K562 (cell line): Measurements from ENCODE around the gene SPRYD3. TPM values are rescaled to one million over a fixed set of nuclear protein-coding genes. Genes with fewer than 3 reads are reported as not detected.

ENCODE experiments used
- CEBPB ChIP-seq: fragments of 450-650 bp; IDR thresholded peaks from 2 replicates; pipeline ENCODE4 v1.6.1; 2016; ENCODE audit warnings: missing genetic modification characterization, missing compliant biosample characterization
- CHD1 ChIP-seq: fragments of 200-600 bp; sonication (generic); IDR thresholded peaks from one replicate; pipeline ENCODE4 v1.6.1; 2012; ENCODE audit warnings: mild to moderate bottlenecking, moderate library complexity, low read length, inconsistent platforms
- DIDO1 ChIP-seq: fragments of 450-650 bp; IDR thresholded peaks from 2 replicates; pipeline ENCODE4 v1.6.1; 2016; ENCODE audit warnings: low read depth, missing biosample characterization, missing genetic modification characterization
- EP400 ChIP-seq: fragments of 450-650 bp; IDR thresholded peaks from 2 replicates; pipeline ENCODE4 v1.6.1; 2017; ENCODE audit warnings: antibody characterized with exemption, mild to moderate bottlenecking, moderate library complexity
- FOXM1 ChIP-seq, 2 experiments: fragments of 450-650 bp in 1 of 2; sonication (generic) in 1 of 2; formaldehyde crosslinking in 1 of 2; IDR thresholded peaks; 2 replicates each; pipeline versions ENCODE4 v1.6.1 to v1.9.0; 2017 to 2022; ENCODE audit warnings: low read depth in 2 of 2, mild to moderate bottlenecking in 2 of 2, missing genetic modification reagents in 1 of 2, moderate library complexity in 1 of 2
- JUND ChIP-seq, 2 experiments: IDR thresholded peaks; 2 replicates in 1 of 2; 3 replicates in 1 of 2; pipeline ENCODE4 v1.6.1; 2011; ENCODE audit warnings: borderline replicate concordance in 2 of 2, low read depth in 2 of 2, low read length in 2 of 2, improper control_type of control experiment in 1 of 2, missing biosample characterization in 1 of 2, missing genetic modification characterization in 1 of 2, missing genetic modification reagents in 1 of 2
- MCM7 ChIP-seq, 2 experiments: fragments of 450-650 bp; IDR thresholded peaks; 2 replicates each; pipeline ENCODE4 v1.6.1; 2016 to 2018
- PML ChIP-seq: IDR thresholded peaks from 2 replicates; pipeline ENCODE4 v1.6.1; 2012; ENCODE audit warnings: low read length, inconsistent platforms
- TARDBP ChIP-seq: fragments of 450-650 bp; IDR thresholded peaks from 2 replicates; pipeline ENCODE4 v1.6.1; 2016
- ZNF121 ChIP-seq: sonication (generic); formaldehyde crosslinking; conservative IDR thresholded peaks from 2 replicates; pipeline ENCODE4 v1.8.0; 2022; ENCODE audit warnings: missing genetic modification reagents
- ZNF778 ChIP-seq: fragments of 450-650 bp; formaldehyde crosslinking; IDR thresholded peaks from 2 replicates; pipeline ENCODE4 v1.4.0; 2020; ENCODE audit warnings: mild to moderate bottlenecking, moderate library complexity
- ZNF785 ChIP-seq: fragments of 250-450 bp; sonication (Bioruptor Pico); IDR thresholded peaks from 2 replicates; pipeline ENCODE4 v1.4.0; 2020; ENCODE audit warnings: mild to moderate bottlenecking
- polyA plus RNA-seq, 8 experiments: library from polyadenylated mRNA; depleted of rRNA in 4 of 8; stranded (reverse) in 5 of 8; unstranded in 3 of 8; fragments of >200 nt; fragmentation: Nextera tagmentation in 2 of 8; fragmentation: Illumina TruSeq in 1 of 8; extraction: Ambion mirVana in 2 of 8; extraction: Trizol in 1 of 8; gene quantifications; 2 replicates each; pipeline versions ENCODE4 v1.2.1 to v1.2.3, GENCODE V29; 2011 to 2014; ENCODE audit warnings: inconsistent platforms in 1 of 8, missing spikeins in 1 of 8
- total RNA-seq, 7 experiments: library from RNA; depleted of rRNA in 6 of 7; stranded (reverse); fragments of >200 nt in 6 of 7; fragmentation: Illumina TruSeq in 2 of 7; extraction: Trizol in 2 of 7; gene quantifications; 2 replicates each; pipeline versions ENCODE4 v1.2.1 to v1.2.3, GENCODE V29; 2011 to 2021; ENCODE audit warnings: low replicate concordance in 1 of 7
- TF ChIP-seq, protein P1 (sequence below): fragments of 450-650 bp; formaldehyde crosslinking; IDR thresholded peaks from 2 replicates; pipeline ENCODE4 v1.4.0; 2020; ENCODE audit warnings: mild to moderate bottlenecking, moderate library complexity
- TF ChIP-seq, protein P2 (sequence below): sonication (generic); formaldehyde crosslinking; IDR thresholded peaks from 2 replicates; pipeline ENCODE4 v1.8.0; 2022; ENCODE audit warnings: missing genetic modification reagents, mild to moderate bottlenecking, borderline replicate concordance
- TF ChIP-seq, protein P3 (sequence below): sonication (generic); formaldehyde crosslinking; IDR thresholded peaks from 2 replicates; pipeline ENCODE4 v1.9.0; 2022; ENCODE audit warnings: mild to moderate bottlenecking, missing genetic modification reagents
- TF ChIP-seq, protein P4 (sequence below): fragments of 450-650 bp; formaldehyde crosslinking; IDR thresholded peaks from 2 replicates; pipeline ENCODE4 v1.4.0; 2022; ENCODE audit warnings: missing genetic modification characterization
- TF ChIP-seq, protein P5 (sequence below): fragments of 250-450 bp; sonication (Bioruptor Pico); IDR thresholded peaks from 2 replicates; pipeline ENCODE4 v1.5.0; 2022; ENCODE audit warnings: mild to moderate bottlenecking
- TF ChIP-seq, protein P6 (sequence below): fragments of 450-650 bp; conservative IDR thresholded peaks from 2 replicates; pipeline ENCODE4 v1.6.1; 2016; ENCODE audit warnings: missing genetic modification characterization, low read depth, mild to moderate bottlenecking, control low read depth, missing compliant biosample characterization

Gene SPRYD3
- total and polyA plus RNA-seq, 9 of the 15 experiments (the other 6 are each of a cell fraction or from before 2014, with no cell fraction given) = 1.5 to 13.6 (median 7.6) TPM

DNA sequence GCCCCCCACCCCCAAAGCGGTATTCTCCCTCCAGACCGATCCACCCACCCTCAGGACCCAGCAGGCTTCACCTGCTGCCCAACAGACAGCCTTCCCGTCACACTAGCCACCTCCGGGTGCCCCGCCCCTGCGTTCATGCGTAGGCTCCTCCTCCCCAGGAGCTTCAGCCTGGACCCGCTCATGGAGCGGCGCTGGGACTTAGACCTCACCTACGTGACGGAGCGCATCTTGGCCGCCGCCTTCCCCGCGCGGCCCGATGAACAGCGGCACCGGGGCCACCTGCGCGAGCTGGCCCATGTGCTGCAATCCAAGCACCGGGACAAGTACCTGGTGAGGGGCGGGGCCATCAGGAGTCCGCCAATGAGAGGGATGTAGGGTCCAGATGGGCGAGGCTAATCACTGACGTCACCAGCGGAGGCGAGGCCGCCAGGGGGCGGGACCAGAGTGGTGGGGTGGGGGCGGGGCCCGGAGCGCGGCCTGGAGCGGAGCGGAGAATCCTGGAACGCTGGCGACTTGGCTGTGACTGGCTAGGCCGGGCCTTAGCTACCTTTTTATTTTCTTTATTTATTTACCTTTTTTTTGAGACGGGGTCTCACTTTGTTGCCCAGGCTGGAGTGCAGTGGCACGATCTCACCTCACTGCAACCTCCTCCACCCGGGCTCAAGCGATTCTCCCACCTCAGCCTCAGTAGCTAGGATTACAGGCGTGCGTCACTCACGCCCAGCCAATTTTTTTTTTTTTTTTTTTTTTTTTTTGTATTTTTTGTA, 24.9 kb downstream of the SPRYD3 start (continued):
- TF ChIP-seq, protein P1, sequence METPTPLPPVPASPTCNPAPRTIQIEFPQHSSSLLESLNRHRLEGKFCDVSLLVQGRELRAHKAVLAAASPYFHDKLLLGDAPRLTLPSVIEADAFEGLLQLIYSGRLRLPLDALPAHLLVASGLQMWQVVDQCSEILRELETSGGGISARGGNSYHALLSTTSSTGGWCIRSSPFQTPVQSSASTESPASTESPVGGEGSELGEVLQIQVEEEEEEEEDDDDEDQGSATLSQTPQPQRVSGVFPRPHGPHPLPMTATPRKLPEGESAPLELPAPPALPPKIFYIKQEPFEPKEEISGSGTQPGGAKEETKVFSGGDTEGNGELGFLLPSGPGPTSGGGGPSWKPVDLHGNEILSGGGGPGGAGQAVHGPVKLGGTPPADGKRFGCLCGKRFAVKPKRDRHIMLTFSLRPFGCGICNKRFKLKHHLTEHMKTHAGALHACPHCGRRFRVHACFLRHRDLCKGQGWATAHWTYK (CRISPR knock-in tag) = no peak
- TF ChIP-seq, protein P2, sequence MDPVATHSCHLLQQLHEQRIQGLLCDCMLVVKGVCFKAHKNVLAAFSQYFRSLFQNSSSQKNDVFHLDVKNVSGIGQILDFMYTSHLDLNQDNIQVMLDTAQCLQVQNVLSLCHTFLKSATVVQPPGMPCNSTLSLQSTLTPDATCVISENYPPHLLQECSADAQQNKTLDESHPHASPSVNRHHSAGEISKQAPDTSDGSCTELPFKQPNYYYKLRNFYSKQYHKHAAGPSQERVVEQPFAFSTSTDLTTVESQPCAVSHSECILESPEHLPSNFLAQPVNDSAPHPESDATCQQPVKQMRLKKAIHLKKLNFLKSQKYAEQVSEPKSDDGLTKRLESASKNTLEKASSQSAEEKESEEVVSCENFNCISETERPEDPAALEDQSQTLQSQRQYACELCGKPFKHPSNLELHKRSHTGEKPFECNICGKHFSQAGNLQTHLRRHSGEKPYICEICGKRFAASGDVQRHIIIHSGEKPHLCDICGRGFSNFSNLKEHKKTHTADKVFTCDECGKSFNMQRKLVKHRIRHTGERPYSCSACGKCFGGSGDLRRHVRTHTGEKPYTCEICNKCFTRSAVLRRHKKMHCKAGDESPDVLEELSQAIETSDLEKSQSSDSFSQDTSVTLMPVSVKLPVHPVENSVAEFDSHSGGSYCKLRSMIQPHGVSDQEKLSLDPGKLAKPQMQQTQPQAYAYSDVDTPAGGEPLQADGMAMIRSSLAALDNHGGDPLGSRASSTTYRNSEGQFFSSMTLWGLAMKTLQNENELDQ (CRISPR knock-in tag) = no peak
- no peak for TF ChIP-seq DIDO1 (tag)
- TF ChIP-seq PML = no peak
- TF ChIP-seq, protein P3, sequence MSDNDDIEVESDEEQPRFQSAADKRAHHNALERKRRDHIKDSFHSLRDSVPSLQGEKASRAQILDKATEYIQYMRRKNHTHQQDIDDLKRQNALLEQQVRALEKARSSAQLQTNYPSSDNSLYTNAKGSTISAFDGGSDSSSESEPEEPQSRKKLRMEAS (CRISPR knock-in tag) = peak; percentile 73
- TF ChIP-seq JUND (IDR thresholded peaks at IDR 0.05; ENCODE audit: borderline replicate concordance, low read depth, low read length) = peak; percentile 47; the same call in 1 of the 2 replicates
- TF ChIP-seq JUND (tag; IDR thresholded peaks at IDR 0.05; ENCODE audit: borderline replicate concordance, low read depth, low read length) = peak; percentile 36; the same call in 1 of the 3 replicates
- TF ChIP-seq, protein P4, sequence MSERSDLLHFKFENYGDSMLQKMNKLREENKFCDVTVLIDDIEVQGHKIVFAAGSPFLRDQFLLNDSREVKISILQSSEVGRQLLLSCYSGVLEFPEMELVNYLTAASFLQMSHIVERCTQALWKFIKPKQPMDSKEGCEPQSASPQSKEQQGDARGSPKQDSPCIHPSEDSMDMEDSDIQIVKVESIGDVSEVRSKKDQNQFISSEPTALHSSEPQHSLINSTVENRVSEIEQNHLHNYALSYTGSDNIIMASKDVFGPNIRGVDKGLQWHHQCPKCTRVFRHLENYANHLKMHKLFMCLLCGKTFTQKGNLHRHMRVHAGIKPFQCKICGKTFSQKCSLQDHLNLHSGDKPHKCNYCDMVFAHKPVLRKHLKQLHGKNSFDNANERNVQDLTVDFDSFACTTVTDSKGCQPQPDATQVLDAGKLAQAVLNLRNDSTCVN (CRISPR knock-in tag) = no peak
- no peak for TF ChIP-seq ZNF785 (CRISPR knock-in tag)
- TF ChIP-seq, protein P5, sequence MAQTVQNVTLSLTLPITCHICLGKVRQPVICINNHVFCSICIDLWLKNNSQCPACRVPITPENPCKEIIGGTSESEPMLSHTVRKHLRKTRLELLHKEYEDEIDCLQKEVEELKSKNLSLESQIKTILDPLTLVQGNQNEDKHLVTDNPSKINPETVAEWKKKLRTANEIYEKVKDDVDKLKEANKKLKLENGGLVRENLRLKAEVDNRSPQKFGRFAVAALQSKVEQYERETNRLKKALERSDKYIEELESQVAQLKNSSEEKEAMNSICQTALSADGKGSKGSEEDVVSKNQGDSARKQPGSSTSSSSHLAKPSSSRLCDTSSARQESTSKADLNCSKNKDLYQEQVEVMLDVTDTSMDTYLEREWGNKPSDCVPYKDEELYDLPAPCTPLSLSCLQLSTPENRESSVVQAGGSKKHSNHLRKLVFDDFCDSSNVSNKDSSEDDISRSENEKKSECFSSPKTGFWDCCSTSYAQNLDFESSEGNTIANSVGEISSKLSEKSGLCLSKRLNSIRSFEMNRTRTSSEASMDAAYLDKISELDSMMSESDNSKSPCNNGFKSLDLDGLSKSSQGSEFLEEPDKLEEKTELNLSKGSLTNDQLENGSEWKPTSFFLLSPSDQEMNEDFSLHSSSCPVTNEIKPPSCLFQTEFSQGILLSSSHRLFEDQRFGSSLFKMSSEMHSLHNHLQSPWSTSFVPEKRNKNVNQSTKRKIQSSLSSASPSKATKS (CRISPR knock-in tag) = no peak
- no peak for TF ChIP-seq FOXM1 (IDR thresholded peaks at IDR 0.05; ENCODE audit: low read depth)
- no peak for TF ChIP-seq FOXM1 (CRISPR knock-in tag; IDR thresholded peaks at IDR 0.05; ENCODE audit: low read depth)
- TF ChIP-seq MCM7 (IDR thresholded peaks at IDR 0.05) = no peak
- no peak; the same call in 1 of the 2 replicates for TF ChIP-seq CEBPB (tag)
- no peak for TF ChIP-seq TARDBP
- no peak for TF ChIP-seq ZNF121
- peak; percentile 88; the same call in 1 of the 2 replicates for TF ChIP-seq EP400
- TF ChIP-seq, protein P6, sequence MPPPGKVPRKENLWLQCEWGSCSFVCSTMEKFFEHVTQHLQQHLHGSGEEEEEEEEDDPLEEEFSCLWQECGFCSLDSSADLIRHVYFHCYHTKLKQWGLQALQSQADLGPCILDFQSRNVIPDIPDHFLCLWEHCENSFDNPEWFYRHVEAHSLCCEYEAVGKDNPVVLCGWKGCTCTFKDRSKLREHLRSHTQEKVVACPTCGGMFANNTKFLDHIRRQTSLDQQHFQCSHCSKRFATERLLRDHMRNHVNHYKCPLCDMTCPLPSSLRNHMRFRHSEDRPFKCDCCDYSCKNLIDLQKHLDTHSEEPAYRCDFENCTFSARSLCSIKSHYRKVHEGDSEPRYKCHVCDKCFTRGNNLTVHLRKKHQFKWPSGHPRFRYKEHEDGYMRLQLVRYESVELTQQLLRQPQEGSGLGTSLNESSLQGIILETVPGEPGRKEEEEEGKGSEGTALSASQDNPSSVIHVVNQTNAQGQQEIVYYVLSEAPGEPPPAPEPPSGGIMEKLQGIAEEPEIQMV (tag) = no peak
- no peak for TF ChIP-seq CHD1
- no peak for TF ChIP-seq ZNF778 (CRISPR knock-in tag)
